ENCODE data around the gene GRIN2A.

Gene GRIN2A

GRCh38 chr16:9908613-9909012 is 273.6 kb downstream of the GRIN2A start:
- H3K27me3 ChIP-seq (replicated peaks; ENCODE audit: insufficient read depth, low read length), result no peaks in the 10 kb centered on the region
- no peaks in the 10 kb centered on the region for H3K9me3 ChIP-seq (replicated peaks; ENCODE audit: insufficient read depth, low read length)
- H3K4me2 ChIP-seq (ENCODE audit: low read depth, low read length), result no peak overlapping the region
- H3K4me1 ChIP-seq (ENCODE audit: low read length), result peaks cover 25% of the 10 kb centered on the region
- no peak overlapping the region for H3K9ac ChIP-seq (ENCODE audit: low read length)
- no peak for DNase-seq
- H3K27ac ChIP-seq (ENCODE audit: low read length), result no peak overlapping the region
- no peaks in the 10 kb centered on the region for H3K79me2 ChIP-seq (ENCODE audit: low read length)
- no peaks in the 10 kb centered on the region for H4K20me1 ChIP-seq (ENCODE audit: insufficient read depth, low read length)
- no peaks in the 10 kb centered on the region for H3K9me2 ChIP-seq (replicated peaks; ENCODE audit: insufficient read depth, low read length)
- no peak for TF ChIP-seq EZH2phosphoT487 (IDR thresholded peaks at IDR 0.05; ENCODE audit: low read length)
- no peak for TF ChIP-seq CTCF (IDR thresholded peaks at IDR 0.05; ENCODE audit: low read length)
- TF ChIP-seq EZH2 (optimal IDR thresholded peaks at IDR 0.05; ENCODE audit: low read depth, low read length), result no peak
- H3F3A ChIP-seq (ENCODE audit: insufficient read depth, low read length), result peaks cover 12% of the 10 kb centered on the region
- no peak overlapping the region for H3K4me3 ChIP-seq (ENCODE audit: low read length)
- H3K36me3 ChIP-seq (replicated peaks; ENCODE audit: insufficient read depth, low read length), result no peaks in the 10 kb centered on the region
- no peak overlapping the region for H2AFZ ChIP-seq (ENCODE audit: low read length)

GRCh38 chr16:9907752-9908151 is 274.5 kb downstream of the GRIN2A start:
- H3K27me3 ChIP-seq (replicated peaks; ENCODE audit: insufficient read depth, low read length), result no peaks in the 10 kb centered on the region
- H3K9me3 ChIP-seq (replicated peaks; ENCODE audit: insufficient read depth, low read length), result no peaks in the 10 kb centered on the region
- no peak for TF ChIP-seq CTCF (IDR thresholded peaks at IDR 0.05; ENCODE audit: low read length)
- TF ChIP-seq EZH2phosphoT487 (IDR thresholded peaks at IDR 0.05; ENCODE audit: low read length), result no peak
- no peak for TF ChIP-seq EZH2 (optimal IDR thresholded peaks at IDR 0.05; ENCODE audit: low read depth, low read length)
- no peak for DNase-seq
- no peaks in the 10 kb centered on the region for H3K36me3 ChIP-seq (replicated peaks; ENCODE audit: insufficient read depth, low read length)
- H4K20me1 ChIP-seq (ENCODE audit: insufficient read depth, low read length), result no peaks in the 10 kb centered on the region
- peaks cover 17% of the 10 kb centered on the region for H3K4me1 ChIP-seq (ENCODE audit: low read length)
- H3K79me2 ChIP-seq (ENCODE audit: low read length), result no peaks in the 10 kb centered on the region
- no peak overlapping the region for H3K4me2 ChIP-seq (ENCODE audit: low read depth, low read length)
- no peaks in the 10 kb centered on the region for H3K9me2 ChIP-seq (replicated peaks; ENCODE audit: insufficient read depth, low read length)
- no peak overlapping the region for H3K4me3 ChIP-seq (ENCODE audit: low read length)
- H3F3A ChIP-seq (ENCODE audit: insufficient read depth, low read length), result peaks cover 3% of the 10 kb centered on the region; the same call in 1 of the 2 replicates
- H3K9ac ChIP-seq (ENCODE audit: low read length), result no peak overlapping the region
- H2AFZ ChIP-seq (ENCODE audit: low read length), result no peak overlapping the region
- H3K27ac ChIP-seq (ENCODE audit: low read length), result no peak overlapping the region

GRCh38 chr16:9906218-9906617 is 276.0 kb downstream of the GRIN2A start:
- H3K9me2 ChIP-seq (replicated peaks; ENCODE audit: insufficient read depth, low read length), result no peaks in the 10 kb centered on the region
- H3K9ac ChIP-seq (ENCODE audit: low read length), result no peak overlapping the region
- H3F3A ChIP-seq (ENCODE audit: insufficient read depth, low read length), result peaks cover 3% of the 10 kb centered on the region; the same call in 1 of the 2 replicates
- H3K4me3 ChIP-seq (ENCODE audit: low read length), result no peak overlapping the region
- H3K36me3 ChIP-seq (replicated peaks; ENCODE audit: insufficient read depth, low read length), result no peaks in the 10 kb centered on the region
- H3K27ac ChIP-seq (ENCODE audit: low read length), result no peak overlapping the region
- TF ChIP-seq EZH2 (optimal IDR thresholded peaks at IDR 0.05; ENCODE audit: low read depth, low read length), result no peak
- TF ChIP-seq EZH2phosphoT487 (IDR thresholded peaks at IDR 0.05; ENCODE audit: low read length), result no peak
- TF ChIP-seq CTCF (IDR thresholded peaks at IDR 0.05; ENCODE audit: low read length), result no peak
- H3K79me2 ChIP-seq (ENCODE audit: low read length), result no peaks in the 10 kb centered on the region
- no peaks in the 10 kb centered on the region for H3K9me3 ChIP-seq (replicated peaks; ENCODE audit: insufficient read depth, low read length)
- H3K4me1 ChIP-seq (ENCODE audit: low read length), result peaks cover 10% of the 10 kb centered on the region
- no peaks in the 10 kb centered on the region for H4K20me1 ChIP-seq (ENCODE audit: insufficient read depth, low read length)
- no peak overlapping the region for H2AFZ ChIP-seq (ENCODE audit: low read length)
- no peak for DNase-seq
- no peak overlapping the region for H3K4me2 ChIP-seq (ENCODE audit: low read depth, low read length)
- H3K27me3 ChIP-seq (replicated peaks; ENCODE audit: insufficient read depth, low read length), result no peaks in the 10 kb centered on the region
